A549 (cell line): ENCODE data around the gene HLA-C.

Experiments
- CHD2 ChIP-seq: fragments of 150-350 bp; IDR thresholded peaks from 2 replicates; pipeline ENCODE4 v1.6.1; 2014; ENCODE audit warnings: low read length; ENCODE audit not compliant: partially characterized antibody
- EP300 ChIP-seq, 2 experiments: fragments of >200 bp; sonication (Bioruptor Twin); formaldehyde crosslinking; IDR thresholded peaks; 2 replicates in 1 of 2; 3 replicates in 1 of 2; pipeline ENCODE4 v1.6.1; 2016 to 2017
- GATA3 ChIP-seq: IDR thresholded peaks from 2 replicates; pipeline ENCODE4 v1.6.1; 2012; ENCODE audit warnings: borderline replicate concordance
- POLR2A ChIP-seq: IDR thresholded peaks from 2 replicates; pipeline ENCODE4 v1.6.1; 2012; ENCODE audit warnings: mild to moderate bottlenecking, low read length
- RAD21 ChIP-seq, 2 experiments: fragments of >200 bp in 1 of 2; sonication (Bioruptor Twin) in 1 of 2; formaldehyde crosslinking in 1 of 2; IDR thresholded peaks in 1 of 2; conservative IDR thresholded peaks in 1 of 2; 2 replicates in 1 of 2; 3 replicates in 1 of 2; pipeline ENCODE4 v1.6.1; 2012 to 2018; ENCODE audit warnings: inconsistent platforms in 1 of 2
- RARB ChIP-seq: fragments of 250-450 bp; sonication (Bioruptor Pico); IDR thresholded peaks from 2 replicates; pipeline ENCODE4 v1.8.0; 2021; ENCODE audit warnings: mild to moderate bottlenecking, moderate library complexity
- RCOR1 ChIP-seq: fragments of 150-350 bp; IDR thresholded peaks from 2 replicates; pipeline ENCODE4 v1.6.1; 2014; ENCODE audit warnings: antibody characterized with exemption, low read length, low read depth
- ZNF302 ChIP-seq: fragments of 250-450 bp; sonication (Bioruptor Pico); IDR thresholded peaks from 2 replicates; pipeline ENCODE4 v1.9.0; 2021; ENCODE audit warnings: inconsistent platforms, mild to moderate bottlenecking, moderate library complexity
- ZSCAN20 ChIP-seq: fragments of 250-450 bp; sonication (Bioruptor Pico); IDR thresholded peaks from 2 replicates; pipeline ENCODE4 v1.8.0; 2022; ENCODE audit warnings: mild to moderate bottlenecking, moderate library complexity
- TF ChIP-seq, protein P1 (sequence below): fragments of 200-600 bp; sonication (generic); IDR thresholded peaks from 2 replicates; pipeline ENCODE4 v1.6.1; 2016; ENCODE audit warnings: antibody characterized with exemption, mild to moderate bottlenecking, moderate library complexity
- TF ChIP-seq, protein P2 (sequence below): fragments of 150-350 bp; IDR thresholded peaks from 2 replicates; pipeline ENCODE4 v1.6.1; 2014; ENCODE audit warnings: low read depth, mild to moderate bottlenecking, low read length
- TF ChIP-seq, protein P3 (sequence below): fragments of >200 bp; sonication (Bioruptor Twin); formaldehyde crosslinking; IDR thresholded peaks from 3 replicates; pipeline ENCODE4 v1.5.1; 2016

DNA sequence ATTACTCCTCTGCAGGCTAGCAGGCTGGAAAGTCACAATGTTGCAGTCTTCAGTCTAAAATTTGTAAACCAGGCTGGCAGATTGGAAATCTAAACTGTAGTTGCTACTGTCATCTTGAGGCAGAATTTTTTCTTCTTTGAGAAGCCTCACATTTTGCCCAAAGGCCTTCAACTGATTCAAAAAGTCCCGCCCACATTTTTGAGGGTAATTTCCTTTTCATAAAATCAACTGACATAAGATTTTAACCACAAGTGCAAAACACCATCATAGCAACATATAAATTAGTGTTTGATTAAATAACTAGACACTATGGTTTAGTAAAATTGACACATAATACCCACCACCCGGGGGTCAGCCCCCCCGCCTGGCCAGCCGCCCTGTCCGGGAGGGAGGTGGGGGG, 28.4 kb downstream of the HLA-C start:
- TF ChIP-seq, protein P1, sequence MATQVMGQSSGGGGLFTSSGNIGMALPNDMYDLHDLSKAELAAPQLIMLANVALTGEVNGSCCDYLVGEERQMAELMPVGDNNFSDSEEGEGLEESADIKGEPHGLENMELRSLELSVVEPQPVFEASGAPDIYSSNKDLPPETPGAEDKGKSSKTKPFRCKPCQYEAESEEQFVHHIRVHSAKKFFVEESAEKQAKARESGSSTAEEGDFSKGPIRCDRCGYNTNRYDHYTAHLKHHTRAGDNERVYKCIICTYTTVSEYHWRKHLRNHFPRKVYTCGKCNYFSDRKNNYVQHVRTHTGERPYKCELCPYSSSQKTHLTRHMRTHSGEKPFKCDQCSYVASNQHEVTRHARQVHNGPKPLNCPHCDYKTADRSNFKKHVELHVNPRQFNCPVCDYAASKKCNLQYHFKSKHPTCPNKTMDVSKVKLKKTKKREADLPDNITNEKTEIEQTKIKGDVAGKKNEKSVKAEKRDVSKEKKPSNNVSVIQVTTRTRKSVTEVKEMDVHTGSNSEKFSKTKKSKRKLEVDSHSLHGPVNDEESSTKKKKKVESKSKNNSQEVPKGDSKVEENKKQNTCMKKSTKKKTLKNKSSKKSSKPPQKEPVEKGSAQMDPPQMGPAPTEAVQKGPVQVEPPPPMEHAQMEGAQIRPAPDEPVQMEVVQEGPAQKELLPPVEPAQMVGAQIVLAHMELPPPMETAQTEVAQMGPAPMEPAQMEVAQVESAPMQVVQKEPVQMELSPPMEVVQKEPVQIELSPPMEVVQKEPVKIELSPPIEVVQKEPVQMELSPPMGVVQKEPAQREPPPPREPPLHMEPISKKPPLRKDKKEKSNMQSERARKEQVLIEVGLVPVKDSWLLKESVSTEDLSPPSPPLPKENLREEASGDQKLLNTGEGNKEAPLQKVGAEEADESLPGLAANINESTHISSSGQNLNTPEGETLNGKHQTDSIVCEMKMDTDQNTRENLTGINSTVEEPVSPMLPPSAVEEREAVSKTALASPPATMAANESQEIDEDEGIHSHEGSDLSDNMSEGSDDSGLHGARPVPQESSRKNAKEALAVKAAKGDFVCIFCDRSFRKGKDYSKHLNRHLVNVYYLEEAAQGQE: no peak
- TF ChIP-seq CHD2: no peak
- TF ChIP-seq, protein P2, sequence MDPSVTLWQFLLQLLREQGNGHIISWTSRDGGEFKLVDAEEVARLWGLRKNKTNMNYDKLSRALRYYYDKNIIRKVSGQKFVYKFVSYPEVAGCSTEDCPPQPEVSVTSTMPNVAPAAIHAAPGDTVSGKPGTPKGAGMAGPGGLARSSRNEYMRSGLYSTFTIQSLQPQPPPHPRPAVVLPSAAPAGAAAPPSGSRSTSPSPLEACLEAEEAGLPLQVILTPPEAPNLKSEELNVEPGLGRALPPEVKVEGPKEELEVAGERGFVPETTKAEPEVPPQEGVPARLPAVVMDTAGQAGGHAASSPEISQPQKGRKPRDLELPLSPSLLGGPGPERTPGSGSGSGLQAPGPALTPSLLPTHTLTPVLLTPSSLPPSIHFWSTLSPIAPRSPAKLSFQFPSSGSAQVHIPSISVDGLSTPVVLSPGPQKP: no peak
- no peak for TF ChIP-seq ZNF302
- TF ChIP-seq POLR2A: no peak
- no peak for TF ChIP-seq EP300 (IDR thresholded peaks at IDR 0.05)
- no peak for TF ChIP-seq RCOR1
- TF ChIP-seq, protein P3, sequence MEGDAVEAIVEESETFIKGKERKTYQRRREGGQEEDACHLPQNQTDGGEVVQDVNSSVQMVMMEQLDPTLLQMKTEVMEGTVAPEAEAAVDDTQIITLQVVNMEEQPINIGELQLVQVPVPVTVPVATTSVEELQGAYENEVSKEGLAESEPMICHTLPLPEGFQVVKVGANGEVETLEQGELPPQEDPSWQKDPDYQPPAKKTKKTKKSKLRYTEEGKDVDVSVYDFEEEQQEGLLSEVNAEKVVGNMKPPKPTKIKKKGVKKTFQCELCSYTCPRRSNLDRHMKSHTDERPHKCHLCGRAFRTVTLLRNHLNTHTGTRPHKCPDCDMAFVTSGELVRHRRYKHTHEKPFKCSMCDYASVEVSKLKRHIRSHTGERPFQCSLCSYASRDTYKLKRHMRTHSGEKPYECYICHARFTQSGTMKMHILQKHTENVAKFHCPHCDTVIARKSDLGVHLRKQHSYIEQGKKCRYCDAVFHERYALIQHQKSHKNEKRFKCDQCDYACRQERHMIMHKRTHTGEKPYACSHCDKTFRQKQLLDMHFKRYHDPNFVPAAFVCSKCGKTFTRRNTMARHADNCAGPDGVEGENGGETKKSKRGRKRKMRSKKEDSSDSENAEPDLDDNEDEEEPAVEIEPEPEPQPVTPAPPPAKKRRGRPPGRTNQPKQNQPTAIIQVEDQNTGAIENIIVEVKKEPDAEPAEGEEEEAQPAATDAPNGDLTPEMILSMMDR: no peak
- no peak for TF ChIP-seq RARB (CRISPR knock-in tag)
- no peak for TF ChIP-seq RAD21 (conservative IDR thresholded peaks at IDR 0.05 in 1 of 2, IDR thresholded peaks at IDR 0.05 in 1 of 2)
- TF ChIP-seq GATA3: no peak
- TF ChIP-seq ZSCAN20 (CRISPR knock-in tag): no peak
